ENCODE results near the gene KRT79. TPM values are rescaled to one million over a fixed set of nuclear protein-coding genes. Genes with fewer than 3 reads are reported as not detected.

Gene KRT79
- total and polyA plus RNA-seq, 7 donors = 0.03 to 0.05 TPM; not detected in 5

- Histone ChIP-seq H3K27me3 (ENCODE audit: insufficient read depth in 3 of 3, low read length in 2 of 3) (peaks cover 0 to 14% (median 0%) of the 10 kb centered on the region in 3 donors), H3K36me3 (ENCODE audit: insufficient read depth in 1 of 2, low read depth in 1 of 2) (no peaks in the 10 kb centered on the region), H3K27ac (peak overlapping the region; percentile 52), H3K4me3 (peak overlapping the region; percentile 61), H3K4me1 (no peaks in the 10 kb centered on the region), H3K9me3 (no peaks in the 10 kb centered on the region)
- TF ChIP-seq CTCF (IDR thresholded peaks at IDR 0.05) = no peak
- DNase-seq = no peak
- intact Hi-C loops (cut with DNase I) = loop anchor here in 1 of 2 donors (10.0 kb wide), 2 partner anchors 289 to 499 kb away; no protein-coding TSS in a partner anchor
- no peak for ATAC-seq
- WGBS, 3 donors = 54 to 70% (median 62%) methylated on average over 4 of the region's 4 CpGs
Observed at GRCh38 chr12:52873513-52873831, 39.4 kb upstream of the KRT79 start.

- no peak for TF ChIP-seq CTCF (IDR thresholded peaks at IDR 0.05)
- Histone ChIP-seq H3K4me1 (no peaks in the 10 kb centered on the region), H3K9me3 (no peaks in the 10 kb centered on the region), H3K36me3 (ENCODE audit: insufficient read depth in 1 of 2, low read depth in 1 of 2) (no peaks in the 10 kb centered on the region), H3K27me3 (ENCODE audit: insufficient read depth in 3 of 3, low read length in 2 of 3) (peaks cover 0 to 14% (median 0%) of the 10 kb centered on the region in 3 donors), H3K27ac (no peak overlapping the region), H3K4me3 (no peak overlapping the region)
- WGBS, 3 donors = 92 to 95% (median 95%) methylated on average over 13 of the region's 13 CpGs
- no peak for DNase-seq
- intact Hi-C loops (cut with DNase I) = loop anchor here in 1 of 2 donors (10.0 kb wide), 2 partner anchors 288 to 498 kb away; no protein-coding TSS in a partner anchor
- ATAC-seq = no peak
Observed at GRCh38 chr12:52872644-52873389, 38.7 kb upstream of the KRT79 start.

GRCh38 chr12:52871291-52872039 lies 37.4 kb upstream of the KRT79 start:
- H3K9me3 ChIP-seq = no peaks in the 10 kb centered on the region
- H3K27me3 ChIP-seq (ENCODE audit: insufficient read depth in 3 of 3, low read length in 2 of 3) = peaks cover 0 to 14% (median 0%) of the 10 kb centered on the region in 3 donors
- no peak overlapping the region for H3K4me3 ChIP-seq
- ATAC-seq = peak in 1 of 4 donors; percentile 13
- intact Hi-C loops (cut with DNase I) = loop anchor here in 1 of 2 donors (10.0 kb wide), 2 partner anchors 287 to 497 kb away; no protein-coding TSS in a partner anchor
- H3K27ac ChIP-seq = no peak overlapping the region
- no peaks in the 10 kb centered on the region for H3K4me1 ChIP-seq
- WGBS, 3 donors = 54 to 58% (median 55%) methylated on average over 9 of the region's 9 CpGs
- TF ChIP-seq CTCF (IDR thresholded peaks at IDR 0.05) = no peak
- DNase-seq = no peak
- H3K36me3 ChIP-seq (ENCODE audit: insufficient read depth in 1 of 2, low read depth in 1 of 2) = no peaks in the 10 kb centered on the region

- WGBS, 3 donors = 45 to 54% (median 47%) methylated on average over 14 of the region's 14 CpGs
- intact Hi-C loops (cut with DNase I) = loop anchor here in 1 of 2 donors (10.0 kb wide), 2 partner anchors 286 to 496 kb away; no protein-coding TSS in a partner anchor
- no peak for ATAC-seq
- Histone ChIP-seq H3K4me1 (no peaks in the 10 kb centered on the region), H3K27me3 (ENCODE audit: insufficient read depth in 3 of 3, low read length in 2 of 3) (peaks cover 0 to 14% (median 0%) of the 10 kb centered on the region in 3 donors), H3K36me3 (ENCODE audit: insufficient read depth in 1 of 2, low read depth in 1 of 2) (no peaks in the 10 kb centered on the region), H3K27ac (no peak overlapping the region), H3K9me3 (no peaks in the 10 kb centered on the region), H3K4me3 (no peak overlapping the region)
- peak; percentile 27 for TF ChIP-seq CTCF (IDR thresholded peaks at IDR 0.05)
- DNase-seq = peak; percentile 40 to 55
Observed at GRCh38 chr12:52870361-52871290, 36.5 kb upstream of the KRT79 start.

Data from psoas muscle (tissue), 8 donors.